OCI-LY3 (cell line): Measurements from ENCODE around the gene ADCY6.

Source experiments
- EZH2phosphoT487 ChIP-seq: fragments of 200-600 bp; shearing (Covaris generic); IDR thresholded peaks from 2 replicates; pipeline ENCODE4 v1.6.1; 2018; ENCODE audit warnings: antibody characterized with exemption, mixed run types, low read depth
- TF ChIP-seq, protein P1 (sequence below): fragments of 200-600, 300-600 bp; sonication (generic); IDR thresholded peaks from 2 replicates; pipeline ENCODE4 v1.5.1; 2014; ENCODE audit warnings: antibody characterized with exemption, low read length, low read depth

DNA sequence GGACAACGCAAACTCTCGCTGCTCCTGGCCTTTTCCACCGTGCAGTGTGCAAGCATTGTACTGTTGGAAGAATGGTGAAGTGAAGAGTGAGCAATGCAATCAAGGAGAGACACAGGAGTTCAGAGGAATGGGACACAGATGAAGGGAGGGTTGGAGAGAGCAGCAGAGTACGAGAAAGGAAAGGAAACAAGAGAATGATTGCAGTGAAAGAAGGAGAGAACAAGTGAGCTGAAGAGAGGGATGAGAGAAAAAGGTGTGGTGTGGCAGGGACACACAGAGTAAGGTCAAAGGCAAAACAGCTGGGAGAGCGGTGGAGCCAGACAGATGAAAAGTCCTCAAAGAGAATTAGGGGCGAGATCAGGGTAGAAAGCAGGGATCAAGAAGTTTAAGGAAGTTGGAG, 42.4 kb upstream of the ADCY6 start:
- TF ChIP-seq, protein P1, sequence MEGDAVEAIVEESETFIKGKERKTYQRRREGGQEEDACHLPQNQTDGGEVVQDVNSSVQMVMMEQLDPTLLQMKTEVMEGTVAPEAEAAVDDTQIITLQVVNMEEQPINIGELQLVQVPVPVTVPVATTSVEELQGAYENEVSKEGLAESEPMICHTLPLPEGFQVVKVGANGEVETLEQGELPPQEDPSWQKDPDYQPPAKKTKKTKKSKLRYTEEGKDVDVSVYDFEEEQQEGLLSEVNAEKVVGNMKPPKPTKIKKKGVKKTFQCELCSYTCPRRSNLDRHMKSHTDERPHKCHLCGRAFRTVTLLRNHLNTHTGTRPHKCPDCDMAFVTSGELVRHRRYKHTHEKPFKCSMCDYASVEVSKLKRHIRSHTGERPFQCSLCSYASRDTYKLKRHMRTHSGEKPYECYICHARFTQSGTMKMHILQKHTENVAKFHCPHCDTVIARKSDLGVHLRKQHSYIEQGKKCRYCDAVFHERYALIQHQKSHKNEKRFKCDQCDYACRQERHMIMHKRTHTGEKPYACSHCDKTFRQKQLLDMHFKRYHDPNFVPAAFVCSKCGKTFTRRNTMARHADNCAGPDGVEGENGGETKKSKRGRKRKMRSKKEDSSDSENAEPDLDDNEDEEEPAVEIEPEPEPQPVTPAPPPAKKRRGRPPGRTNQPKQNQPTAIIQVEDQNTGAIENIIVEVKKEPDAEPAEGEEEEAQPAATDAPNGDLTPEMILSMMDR: no peak
- TF ChIP-seq EZH2phosphoT487: no peak
